Ascending aorta (tissue), 2 donors: Measurements from ENCODE around the gene APC. TPM values are rescaled to one million over a fixed set of nuclear protein-coding genes. Genes with fewer than 3 reads are reported as not detected.

Source experiments
- DNase-seq, 2 donors: peaks; one replicate each; pipeline ENCODE4 v3.0.0-alpha.2; 2019; ENCODE audit warnings: low spot score in 2 of 2
- H3K27ac ChIP-seq, 2 donors: fragments of 200-600 bp; sonication (generic); one replicate each; pipeline ENCODE4 v1.5.1; 2016 to 2017; ENCODE audit warnings: mild to moderate bottlenecking in 1 of 2
- H3K27me3 ChIP-seq: fragments of 200-600 bp; sonication (generic); one replicate; pipeline ENCODE4 v1.5.1; 2017
- H3K36me3 ChIP-seq, 2 donors: fragments of 200-600 bp; sonication (generic); one replicate each; pipeline ENCODE4 v1.5.1; 2016
- H3K4me1 ChIP-seq, 2 donors: fragments of 200-600 bp; sonication (generic); one replicate each; pipeline ENCODE4 v1.5.1; 2016 to 2017; ENCODE audit warnings: mild to moderate bottlenecking in 1 of 2
- H3K4me3 ChIP-seq, 2 donors: fragments of 200-600 bp; sonication (generic); one replicate each; pipeline ENCODE4 v1.5.1; 2016 to 2017; ENCODE audit warnings: mild to moderate bottlenecking in 1 of 2
- H3K9me3 ChIP-seq, 2 donors: fragments of 200-600 bp; sonication (generic); one replicate each; pipeline ENCODE4 v1.5.1; 2016
- intact Hi-C: fragments of 100-400 bp; cut with DNase I; formaldehyde crosslinking; loops from one replicate; pipeline ENCODE4 v1.15.1; 2023
- total RNA-seq: library from RNA; depleted of rRNA; stranded (reverse); fragments of >200 nt; gene quantifications from one replicate; pipeline ENCODE4 v1.1.0, GENCODE V29; 2016
- TF ChIP-seq, protein P1 (sequence below), 3 experiments: fragments of 200-600 bp in 2 of 3; fragments of 450-650 bp in 1 of 3; sonication (generic) in 2 of 3; IDR thresholded peaks; one replicate each; pipeline ENCODE4 v1.5.1; 2016 to 2019; ENCODE audit warnings: antibody characterized with exemption in 3 of 3, mild to moderate bottlenecking in 1 of 3, moderate library complexity in 1 of 3

APC gene
- total RNA-seq, 1 donor from 2014 or later = 197 TPM

GRCh38 chr5:112752335-112752734 is 14.7 kb downstream of the APC start:
- intact Hi-C loops = loop anchor here (10.0 kb wide), 1 partner anchor 588 kb away; no protein-coding TSS in a partner anchor
- no peak overlapping the region for H3K27ac ChIP-seq
- H3K27me3 ChIP-seq = no peaks in the 10 kb centered on the region
- no peak for DNase-seq
- TF ChIP-seq, protein P1, sequence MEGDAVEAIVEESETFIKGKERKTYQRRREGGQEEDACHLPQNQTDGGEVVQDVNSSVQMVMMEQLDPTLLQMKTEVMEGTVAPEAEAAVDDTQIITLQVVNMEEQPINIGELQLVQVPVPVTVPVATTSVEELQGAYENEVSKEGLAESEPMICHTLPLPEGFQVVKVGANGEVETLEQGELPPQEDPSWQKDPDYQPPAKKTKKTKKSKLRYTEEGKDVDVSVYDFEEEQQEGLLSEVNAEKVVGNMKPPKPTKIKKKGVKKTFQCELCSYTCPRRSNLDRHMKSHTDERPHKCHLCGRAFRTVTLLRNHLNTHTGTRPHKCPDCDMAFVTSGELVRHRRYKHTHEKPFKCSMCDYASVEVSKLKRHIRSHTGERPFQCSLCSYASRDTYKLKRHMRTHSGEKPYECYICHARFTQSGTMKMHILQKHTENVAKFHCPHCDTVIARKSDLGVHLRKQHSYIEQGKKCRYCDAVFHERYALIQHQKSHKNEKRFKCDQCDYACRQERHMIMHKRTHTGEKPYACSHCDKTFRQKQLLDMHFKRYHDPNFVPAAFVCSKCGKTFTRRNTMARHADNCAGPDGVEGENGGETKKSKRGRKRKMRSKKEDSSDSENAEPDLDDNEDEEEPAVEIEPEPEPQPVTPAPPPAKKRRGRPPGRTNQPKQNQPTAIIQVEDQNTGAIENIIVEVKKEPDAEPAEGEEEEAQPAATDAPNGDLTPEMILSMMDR (IDR thresholded peaks at IDR 0.05) = no peak
- H3K4me1 ChIP-seq = peaks cover 0 to under 1% of the 10 kb centered on the region in 2 donors
- no peak overlapping the region for H3K4me3 ChIP-seq
- H3K36me3 ChIP-seq = no peaks in the 10 kb centered on the region
- H3K9me3 ChIP-seq = no peaks in the 10 kb centered on the region

- Histone ChIP-seq H3K36me3 (peaks cover 6 to 9% of the 10 kb centered on the region in 2 donors), H3K9me3 (no peaks in the 10 kb centered on the region), H3K27me3 (no peaks in the 10 kb centered on the region), H3K4me1 (peaks cover 0 to 2% of the 10 kb centered on the region in 2 donors), H3K27ac (no peak overlapping the region), H3K4me3 (no peak overlapping the region)
- intact Hi-C loops = loop anchor here (5.0 to 10.0 kb wide), 3 partner anchors 48 to 591 kb away; no protein-coding TSS in a partner anchor
- TF ChIP-seq, protein P1 (IDR thresholded peaks at IDR 0.05) = no peak
- DNase-seq = no peak
These were observed 18.0 kb downstream of the APC start for GRCh38 chr5:112755703-112756102.

DNA sequence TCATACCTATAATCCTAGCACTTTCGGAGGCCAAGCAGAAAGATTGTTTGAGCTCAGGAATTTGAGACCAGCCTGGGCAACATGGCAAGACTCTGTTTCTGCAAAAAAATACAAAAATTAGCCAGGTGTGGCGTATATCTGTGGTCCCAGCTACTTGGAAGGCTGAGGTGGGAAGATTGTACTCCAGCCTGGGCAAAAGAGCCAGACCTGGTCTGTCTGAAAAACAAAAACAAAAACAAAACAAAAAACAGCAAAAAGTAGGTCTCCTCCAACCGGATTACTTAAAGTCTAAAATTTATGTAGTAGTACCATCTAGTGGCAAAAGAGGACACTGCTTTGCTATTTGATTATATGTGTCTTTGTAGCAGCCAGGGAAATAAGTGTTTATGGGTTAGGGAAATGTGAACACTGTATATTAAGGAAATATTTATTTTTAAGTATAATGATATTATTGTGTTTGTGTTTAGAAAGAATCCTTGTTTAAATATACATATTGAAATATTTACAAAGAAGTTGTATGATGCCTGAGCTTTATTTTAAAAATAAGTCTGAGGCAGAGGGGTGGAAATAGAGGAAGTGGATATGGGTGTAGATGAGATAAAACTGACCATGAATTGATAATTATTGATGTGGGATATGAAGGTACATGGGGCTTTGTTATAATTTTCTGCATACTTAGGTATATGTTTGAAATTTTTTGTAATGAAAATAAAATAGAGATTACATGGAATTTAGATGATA is 20.0 kb downstream of the APC start:
- Histone ChIP-seq H3K36me3 (peaks cover 7 to 9% of the 10 kb centered on the region in 2 donors), H3K4me1 (peaks cover 0 to 7% of the 10 kb centered on the region in 2 donors), H3K27ac (peak overlapping the region in 1 of 2 donors; percentile 37), H3K4me3 (peak overlapping the region; percentile 16 to 20), H3K9me3 (no peaks in the 10 kb centered on the region), H3K27me3 (no peaks in the 10 kb centered on the region)
- DNase-seq = no peak
- intact Hi-C loops = loop anchor here (1.0 to 10.0 kb wide), 4 partner anchors 50 to 593 kb away; no protein-coding TSS in a partner anchor
- TF ChIP-seq, protein P1 (IDR thresholded peaks at IDR 0.05) = peak; percentile 55 to 84 (median 57)

GRCh38 chr5:112758676-112759075 is 21.0 kb downstream of the APC start:
- intact Hi-C loops = loop anchor here (5.0 to 10.0 kb wide), 3 partner anchors 51 to 594 kb away; no protein-coding TSS in a partner anchor

GRCh38 chr5:112762113-112762810 is 24.6 kb downstream of the APC start:
- no peaks in the 10 kb centered on the region for H3K27me3 ChIP-seq
- H3K27ac ChIP-seq = no peak overlapping the region
- intact Hi-C loops = no loop called here
- DNase-seq = no peak
- peaks cover 9 to 15% of the 10 kb centered on the region in 2 donors for H3K36me3 ChIP-seq
- H3K9me3 ChIP-seq = no peaks in the 10 kb centered on the region
- H3K4me3 ChIP-seq = no peak overlapping the region
- H3K4me1 ChIP-seq = peaks cover 0 to 7% of the 10 kb centered on the region in 2 donors
- TF ChIP-seq, protein P1 (IDR thresholded peaks at IDR 0.05) = no peak

More at GRCh38 chr5:112758676-112759075, 21.0 kb downstream of the APC start:
- TF ChIP-seq, protein P1 (IDR thresholded peaks at IDR 0.05) = no peak
- H3K4me1 ChIP-seq = peaks cover 0 to 7% of the 10 kb centered on the region in 2 donors
- peaks cover 9% of the 10 kb centered on the region in 2 donors for H3K36me3 ChIP-seq
- H3K27me3 ChIP-seq = no peaks in the 10 kb centered on the region
- no peak for DNase-seq
- H3K4me3 ChIP-seq = no peak overlapping the region
- H3K9me3 ChIP-seq = no peaks in the 10 kb centered on the region
- no peak overlapping the region for H3K27ac ChIP-seq
